Measurements from ENCODE around the gene BPHL.
"Not testable (repeated sequence)": the region's sequence is repeated elsewhere in the genome, so short reads cannot be mapped to it uniquely, and the experiment has no call there.

Gene BPHL

GRCh38 chr6:3118353-3119039 is at the start of gene BPHL:
Gene BPHL, plus strand, starts transcription at chr6:3118711. Its CDS starts 30 bp downstream, at chr6:3118741.
- DNase-seq (ENCODE audit: low read depth), result peak; percentile 100

GRCh38 chr6:3071568-3071967 is 46.9 kb upstream of the BPHL start:
- DNase-seq (ENCODE audit: low read depth), result no peak

GRCh38 chr6:3072798-3073197 is 45.7 kb upstream of the BPHL start:
- DNase-seq (ENCODE audit: low read depth), result no peak

- DNase-seq (ENCODE audit: low read depth), result no peak
These were observed 45.1 kb upstream of the BPHL start for GRCh38 chr6:3073382-3073781.

- DNase-seq (ENCODE audit: low read depth), result no peak
These were observed 42.8 kb upstream of the BPHL start for GRCh38 chr6:3075772-3076113.

GRCh38 chr6:3076320-3076719 is 42.2 kb upstream of the BPHL start:
- DNase-seq (ENCODE audit: low read depth), result no peak

- DNase-seq (ENCODE audit: low read depth), result no peak
These were observed 41.1 kb upstream of the BPHL start for GRCh38 chr6:3077430-3077829.

GRCh38 chr6:3078952-3079351 is 39.6 kb upstream of the BPHL start:
- not testable (repeated sequence) for DNase-seq (ENCODE audit: low read depth)

- DNase-seq (ENCODE audit: low read depth), result no peak
These were observed 38.8 kb upstream of the BPHL start for GRCh38 chr6:3079682-3080081.

GRCh38 chr6:3081960-3082359 is 36.6 kb upstream of the BPHL start:
- DNase-seq (ENCODE audit: low read depth), result no peak

- no peak for DNase-seq (ENCODE audit: low read depth)
These were observed 33.4 kb upstream of the BPHL start for GRCh38 chr6:3085074-3085473.

- DNase-seq (ENCODE audit: low read depth), result no peak
These were observed 32.1 kb upstream of the BPHL start for GRCh38 chr6:3086282-3086946.

GRCh38 chr6:3088446-3088845 is 30.1 kb upstream of the BPHL start:
- DNase-seq (ENCODE audit: low read depth), result no peak

GRCh38 chr6:3088968-3089367 is 29.5 kb upstream of the BPHL start:
- DNase-seq (ENCODE audit: low read depth), result no peak

GRCh38 chr6:3090013-3090412 is 28.5 kb upstream of the BPHL start:
- DNase-seq (ENCODE audit: low read depth), result no peak

- DNase-seq (ENCODE audit: low read depth), result no peak
These were observed 23.7 kb upstream of the BPHL start for GRCh38 chr6:3094815-3095214.

- no peak for DNase-seq (ENCODE audit: low read depth)
These were observed 15.6 kb upstream of the BPHL start for GRCh38 chr6:3102875-3103274.

GRCh38 chr6:3108746-3109414 is 9.6 kb upstream of the BPHL start:
- no peak for DNase-seq (ENCODE audit: low read depth)

- DNase-seq (ENCODE audit: low read depth), result no peak
These were observed 8.8 kb upstream of the BPHL start for GRCh38 chr6:3109761-3110160.

- DNase-seq (ENCODE audit: low read depth), result no peak
These were observed 4.1 kb upstream of the BPHL start for GRCh38 chr6:3114377-3114776.

GRCh38 chr6:3117912-3118352 is 579 bp upstream of the BPHL start:
- DNase-seq (ENCODE audit: low read depth), result no peak

- DNase-seq (ENCODE audit: low read depth), result no peak
These were observed 671 bp downstream of the BPHL start for GRCh38 chr6:3119040-3119723.

- no peak for DNase-seq (ENCODE audit: low read depth)
These were observed 2.2 kb downstream of the BPHL start for GRCh38 chr6:3120765-3121089.
